OCI-LY1 (cell line): ENCODE data around the gene VEPH1.

Experiments
- EZH2 ChIP-seq: fragments of 200-600 bp; sonication (generic), shearing (Covaris generic); IDR thresholded peaks from 2 replicates; pipeline ENCODE4 v1.8.0; 2017; ENCODE audit warnings: borderline replicate concordance, mixed run types, mild to moderate bottlenecking, antibody characterized with exemption, low read length, moderate library complexity, mixed read lengths
- TF ChIP-seq, protein P1 (sequence below): fragments of 200-600 bp; sonication (generic), shearing (Covaris generic); IDR thresholded peaks from 2 replicates; pipeline ENCODE4 v1.5.1; 2017; ENCODE audit warnings: mild to moderate bottlenecking, antibody characterized with exemption, low read length, moderate library complexity, mixed read lengths

DNA sequence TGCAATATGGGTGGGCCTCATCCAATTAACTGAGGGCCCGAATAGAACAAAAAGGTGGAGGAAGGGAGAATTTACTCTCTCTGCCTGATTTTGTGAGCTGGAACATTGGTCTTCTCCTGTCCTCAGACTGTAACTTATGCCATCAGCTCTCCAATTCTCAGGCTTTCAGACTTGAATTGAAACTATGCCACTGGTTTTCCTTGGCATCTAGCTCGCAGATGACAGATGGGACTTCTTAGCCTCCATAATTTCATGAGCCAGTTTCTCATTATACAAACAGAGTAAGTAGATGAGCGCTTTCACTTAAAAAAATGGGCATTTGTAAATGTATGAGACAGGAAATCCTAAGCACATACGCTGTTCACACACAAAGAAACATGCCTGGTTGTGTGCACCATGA, 75.3 kb downstream of the VEPH1 start:
- TF ChIP-seq, protein P1, sequence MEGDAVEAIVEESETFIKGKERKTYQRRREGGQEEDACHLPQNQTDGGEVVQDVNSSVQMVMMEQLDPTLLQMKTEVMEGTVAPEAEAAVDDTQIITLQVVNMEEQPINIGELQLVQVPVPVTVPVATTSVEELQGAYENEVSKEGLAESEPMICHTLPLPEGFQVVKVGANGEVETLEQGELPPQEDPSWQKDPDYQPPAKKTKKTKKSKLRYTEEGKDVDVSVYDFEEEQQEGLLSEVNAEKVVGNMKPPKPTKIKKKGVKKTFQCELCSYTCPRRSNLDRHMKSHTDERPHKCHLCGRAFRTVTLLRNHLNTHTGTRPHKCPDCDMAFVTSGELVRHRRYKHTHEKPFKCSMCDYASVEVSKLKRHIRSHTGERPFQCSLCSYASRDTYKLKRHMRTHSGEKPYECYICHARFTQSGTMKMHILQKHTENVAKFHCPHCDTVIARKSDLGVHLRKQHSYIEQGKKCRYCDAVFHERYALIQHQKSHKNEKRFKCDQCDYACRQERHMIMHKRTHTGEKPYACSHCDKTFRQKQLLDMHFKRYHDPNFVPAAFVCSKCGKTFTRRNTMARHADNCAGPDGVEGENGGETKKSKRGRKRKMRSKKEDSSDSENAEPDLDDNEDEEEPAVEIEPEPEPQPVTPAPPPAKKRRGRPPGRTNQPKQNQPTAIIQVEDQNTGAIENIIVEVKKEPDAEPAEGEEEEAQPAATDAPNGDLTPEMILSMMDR, result no peak
- no peak for TF ChIP-seq EZH2
